K562 (cell line): Measurements from ENCODE around the gene SCPEP1. TPM values are rescaled to one million over a fixed set of nuclear protein-coding genes. Genes with fewer than 3 reads are reported as not detected.

ENCODE experiments used
- ELF2 ChIP-seq: fragments of 250-450 bp; sonication (Bioruptor Pico); IDR thresholded peaks from 2 replicates; pipeline ENCODE4 v1.5.0; 2021; ENCODE audit warnings: mild to moderate bottlenecking
- FOXA3 ChIP-seq, 2 experiments: fragments of 450-650 bp in 1 of 2; sonication (generic) in 1 of 2; formaldehyde crosslinking; IDR thresholded peaks in 1 of 2; conservative IDR thresholded peaks in 1 of 2; 2 replicates each; pipeline versions ENCODE4 v1.4.0 to v1.8.0; 2020 to 2022; ENCODE audit warnings: mild to moderate bottlenecking in 2 of 2, missing genetic modification reagents in 1 of 2
- XRCC4 ChIP-seq: IDR thresholded peaks from one replicate; pipeline ENCODE4 v1.6.1; 2011; ENCODE audit not compliant: insufficient read depth, insufficient read length; ENCODE audit errors: extremely low read depth
- polyA plus RNA-seq, 8 experiments: library from polyadenylated mRNA; depleted of rRNA in 4 of 8; stranded (reverse) in 5 of 8; unstranded in 3 of 8; fragments of >200 nt; fragmentation: Nextera tagmentation in 2 of 8; fragmentation: Illumina TruSeq in 1 of 8; extraction: Ambion mirVana in 2 of 8; extraction: Trizol in 1 of 8; gene quantifications; 2 replicates each; pipeline versions ENCODE4 v1.2.1 to v1.2.3, GENCODE V29; 2011 to 2014; ENCODE audit warnings: inconsistent platforms in 1 of 8, missing spikeins in 1 of 8
- total RNA-seq, 7 experiments: library from RNA; depleted of rRNA in 6 of 7; stranded (reverse); fragments of >200 nt in 6 of 7; fragmentation: Illumina TruSeq in 2 of 7; extraction: Trizol in 2 of 7; gene quantifications; 2 replicates each; pipeline versions ENCODE4 v1.2.1 to v1.2.3, GENCODE V29; 2011 to 2021; ENCODE audit warnings: low replicate concordance in 1 of 7
- TF ChIP-seq, protein P1 (sequence below): fragments of 200-600 bp; sonication (generic); IDR thresholded peaks from one replicate; pipeline ENCODE4 v1.6.1; 2012; ENCODE audit warnings: mild to moderate bottlenecking, low read depth, low read length, inconsistent platforms
- TF ChIP-seq, protein P2 (sequence below): fragments of 250-450 bp; sonication (Bioruptor Pico); IDR thresholded peaks from 2 replicates; pipeline ENCODE4 v1.6.1; 2021; ENCODE audit warnings: mild to moderate bottlenecking

Gene SCPEP1
- total and polyA plus RNA-seq, 9 of the 15 experiments (the other 6 are each of a cell fraction or from before 2014, with no cell fraction given): 5.1 to 14.8 (median 7.2) TPM

DNA sequence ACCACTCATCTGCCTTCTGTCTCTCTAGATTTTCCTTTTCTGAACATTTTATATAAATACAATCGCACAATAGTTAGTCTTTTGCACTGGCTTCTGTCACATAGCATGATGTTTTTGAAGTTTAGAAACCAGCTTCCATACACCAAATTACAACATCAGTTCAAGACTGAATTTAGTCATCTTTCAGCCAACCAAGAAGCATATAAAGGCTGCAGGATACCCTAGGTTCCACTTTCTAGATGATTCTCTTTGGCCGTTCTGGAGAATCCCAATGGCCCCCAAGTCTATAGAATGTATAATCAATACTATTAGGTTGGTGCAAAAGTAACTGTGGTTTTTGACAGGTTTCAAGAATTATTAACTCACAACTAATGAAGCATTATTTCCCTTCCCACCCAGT lies 19.4 kb downstream of the SCPEP1 start (continued):
- TF ChIP-seq, protein P1, sequence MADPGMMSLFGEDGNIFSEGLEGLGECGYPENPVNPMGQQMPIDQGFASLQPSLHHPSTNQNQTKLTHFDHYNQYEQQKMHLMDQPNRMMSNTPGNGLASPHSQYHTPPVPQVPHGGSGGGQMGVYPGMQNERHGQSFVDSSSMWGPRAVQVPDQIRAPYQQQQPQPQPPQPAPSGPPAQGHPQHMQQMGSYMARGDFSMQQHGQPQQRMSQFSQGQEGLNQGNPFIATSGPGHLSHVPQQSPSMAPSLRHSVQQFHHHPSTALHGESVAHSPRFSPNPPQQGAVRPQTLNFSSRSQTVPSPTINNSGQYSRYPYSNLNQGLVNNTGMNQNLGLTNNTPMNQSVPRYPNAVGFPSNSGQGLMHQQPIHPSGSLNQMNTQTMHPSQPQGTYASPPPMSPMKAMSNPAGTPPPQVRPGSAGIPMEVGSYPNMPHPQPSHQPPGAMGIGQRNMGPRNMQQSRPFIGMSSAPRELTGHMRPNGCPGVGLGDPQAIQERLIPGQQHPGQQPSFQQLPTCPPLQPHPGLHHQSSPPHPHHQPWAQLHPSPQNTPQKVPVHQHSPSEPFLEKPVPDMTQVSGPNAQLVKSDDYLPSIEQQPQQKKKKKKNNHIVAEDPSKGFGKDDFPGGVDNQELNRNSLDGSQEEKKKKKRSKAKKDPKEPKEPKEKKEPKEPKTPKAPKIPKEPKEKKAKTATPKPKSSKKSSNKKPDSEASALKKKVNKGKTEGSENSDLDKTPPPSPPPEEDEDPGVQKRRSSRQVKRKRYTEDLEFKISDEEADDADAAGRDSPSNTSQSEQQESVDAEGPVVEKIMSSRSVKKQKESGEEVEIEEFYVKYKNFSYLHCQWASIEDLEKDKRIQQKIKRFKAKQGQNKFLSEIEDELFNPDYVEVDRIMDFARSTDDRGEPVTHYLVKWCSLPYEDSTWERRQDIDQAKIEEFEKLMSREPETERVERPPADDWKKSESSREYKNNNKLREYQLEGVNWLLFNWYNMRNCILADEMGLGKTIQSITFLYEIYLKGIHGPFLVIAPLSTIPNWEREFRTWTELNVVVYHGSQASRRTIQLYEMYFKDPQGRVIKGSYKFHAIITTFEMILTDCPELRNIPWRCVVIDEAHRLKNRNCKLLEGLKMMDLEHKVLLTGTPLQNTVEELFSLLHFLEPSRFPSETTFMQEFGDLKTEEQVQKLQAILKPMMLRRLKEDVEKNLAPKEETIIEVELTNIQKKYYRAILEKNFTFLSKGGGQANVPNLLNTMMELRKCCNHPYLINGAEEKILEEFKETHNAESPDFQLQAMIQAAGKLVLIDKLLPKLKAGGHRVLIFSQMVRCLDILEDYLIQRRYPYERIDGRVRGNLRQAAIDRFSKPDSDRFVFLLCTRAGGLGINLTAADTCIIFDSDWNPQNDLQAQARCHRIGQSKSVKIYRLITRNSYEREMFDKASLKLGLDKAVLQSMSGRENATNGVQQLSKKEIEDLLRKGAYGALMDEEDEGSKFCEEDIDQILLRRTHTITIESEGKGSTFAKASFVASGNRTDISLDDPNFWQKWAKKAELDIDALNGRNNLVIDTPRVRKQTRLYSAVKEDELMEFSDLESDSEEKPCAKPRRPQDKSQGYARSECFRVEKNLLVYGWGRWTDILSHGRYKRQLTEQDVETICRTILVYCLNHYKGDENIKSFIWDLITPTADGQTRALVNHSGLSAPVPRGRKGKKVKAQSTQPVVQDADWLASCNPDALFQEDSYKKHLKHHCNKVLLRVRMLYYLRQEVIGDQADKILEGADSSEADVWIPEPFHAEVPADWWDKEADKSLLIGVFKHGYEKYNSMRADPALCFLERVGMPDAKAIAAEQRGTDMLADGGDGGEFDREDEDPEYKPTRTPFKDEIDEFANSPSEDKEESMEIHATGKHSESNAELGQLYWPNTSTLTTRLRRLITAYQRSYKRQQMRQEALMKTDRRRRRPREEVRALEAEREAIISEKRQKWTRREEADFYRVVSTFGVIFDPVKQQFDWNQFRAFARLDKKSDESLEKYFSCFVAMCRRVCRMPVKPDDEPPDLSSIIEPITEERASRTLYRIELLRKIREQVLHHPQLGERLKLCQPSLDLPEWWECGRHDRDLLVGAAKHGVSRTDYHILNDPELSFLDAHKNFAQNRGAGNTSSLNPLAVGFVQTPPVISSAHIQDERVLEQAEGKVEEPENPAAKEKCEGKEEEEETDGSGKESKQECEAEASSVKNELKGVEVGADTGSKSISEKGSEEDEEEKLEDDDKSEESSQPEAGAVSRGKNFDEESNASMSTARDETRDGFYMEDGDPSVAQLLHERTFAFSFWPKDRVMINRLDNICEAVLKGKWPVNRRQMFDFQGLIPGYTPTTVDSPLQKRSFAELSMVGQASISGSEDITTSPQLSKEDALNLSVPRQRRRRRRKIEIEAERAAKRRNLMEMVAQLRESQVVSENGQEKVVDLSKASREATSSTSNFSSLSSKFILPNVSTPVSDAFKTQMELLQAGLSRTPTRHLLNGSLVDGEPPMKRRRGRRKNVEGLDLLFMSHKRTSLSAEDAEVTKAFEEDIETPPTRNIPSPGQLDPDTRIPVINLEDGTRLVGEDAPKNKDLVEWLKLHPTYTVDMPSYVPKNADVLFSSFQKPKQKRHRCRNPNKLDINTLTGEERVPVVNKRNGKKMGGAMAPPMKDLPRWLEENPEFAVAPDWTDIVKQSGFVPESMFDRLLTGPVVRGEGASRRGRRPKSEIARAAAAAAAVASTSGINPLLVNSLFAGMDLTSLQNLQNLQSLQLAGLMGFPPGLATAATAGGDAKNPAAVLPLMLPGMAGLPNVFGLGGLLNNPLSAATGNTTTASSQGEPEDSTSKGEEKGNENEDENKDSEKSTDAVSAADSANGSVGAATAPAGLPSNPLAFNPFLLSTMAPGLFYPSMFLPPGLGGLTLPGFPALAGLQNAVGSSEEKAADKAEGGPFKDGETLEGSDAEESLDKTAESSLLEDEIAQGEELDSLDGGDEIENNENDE: no peak
- TF ChIP-seq, protein P2, sequence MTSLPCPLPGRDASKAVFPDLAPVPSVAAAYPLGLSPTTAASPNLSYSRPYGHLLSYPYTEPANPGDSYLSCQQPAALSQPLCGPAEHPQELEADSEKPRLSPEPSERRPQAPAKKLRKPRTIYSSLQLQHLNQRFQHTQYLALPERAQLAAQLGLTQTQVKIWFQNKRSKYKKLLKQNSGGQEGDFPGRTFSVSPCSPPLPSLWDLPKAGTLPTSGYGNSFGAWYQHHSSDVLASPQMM (CRISPR knock-in tag): no peak
- TF ChIP-seq FOXA3 (CRISPR knock-in tag; conservative IDR thresholded peaks at IDR 0.05 in 1 of 2, IDR thresholded peaks at IDR 0.05 in 1 of 2) (no peak), ELF2 (CRISPR knock-in tag) (no peak), XRCC4 (no peak)
